Medulla oblongata (tissue), 1 donor: Measurements from ENCODE around the gene HAUS6.
"Not testable (repeated sequence)": the region's sequence is repeated elsewhere in the genome, so short reads cannot be mapped to it uniquely, and the experiment has no call there.

Source experiments
- DNase-seq: peaks from one replicate; pipeline ENCODE4 v3.0.0-alpha.2; 2015; ENCODE audit errors: extremely low spot score

Gene HAUS6, protein sequence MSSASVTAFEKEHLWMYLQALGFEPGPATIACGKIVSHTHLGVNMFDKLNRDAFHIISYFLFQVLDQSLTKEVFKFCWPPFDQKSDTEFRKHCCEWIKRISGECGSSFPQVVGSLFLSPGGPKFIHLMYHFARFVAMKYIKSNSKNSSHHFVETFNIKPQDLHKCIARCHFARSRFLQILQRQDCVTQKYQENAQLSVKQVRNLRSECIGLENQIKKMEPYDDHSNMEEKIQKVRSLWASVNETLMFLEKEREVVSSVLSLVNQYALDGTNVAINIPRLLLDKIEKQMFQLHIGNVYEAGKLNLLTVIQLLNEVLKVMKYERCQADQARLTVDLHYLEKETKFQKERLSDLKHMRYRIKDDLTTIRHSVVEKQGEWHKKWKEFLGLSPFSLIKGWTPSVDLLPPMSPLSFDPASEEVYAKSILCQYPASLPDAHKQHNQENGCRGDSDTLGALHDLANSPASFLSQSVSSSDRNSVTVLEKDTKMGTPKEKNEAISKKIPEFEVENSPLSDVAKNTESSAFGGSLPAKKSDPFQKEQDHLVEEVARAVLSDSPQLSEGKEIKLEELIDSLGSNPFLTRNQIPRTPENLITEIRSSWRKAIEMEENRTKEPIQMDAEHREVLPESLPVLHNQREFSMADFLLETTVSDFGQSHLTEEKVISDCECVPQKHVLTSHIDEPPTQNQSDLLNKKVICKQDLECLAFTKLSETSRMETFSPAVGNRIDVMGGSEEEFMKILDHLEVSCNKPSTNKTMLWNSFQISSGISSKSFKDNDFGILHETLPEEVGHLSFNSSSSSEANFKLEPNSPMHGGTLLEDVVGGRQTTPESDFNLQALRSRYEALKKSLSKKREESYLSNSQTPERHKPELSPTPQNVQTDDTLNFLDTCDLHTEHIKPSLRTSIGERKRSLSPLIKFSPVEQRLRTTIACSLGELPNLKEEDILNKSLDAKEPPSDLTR

DNA sequence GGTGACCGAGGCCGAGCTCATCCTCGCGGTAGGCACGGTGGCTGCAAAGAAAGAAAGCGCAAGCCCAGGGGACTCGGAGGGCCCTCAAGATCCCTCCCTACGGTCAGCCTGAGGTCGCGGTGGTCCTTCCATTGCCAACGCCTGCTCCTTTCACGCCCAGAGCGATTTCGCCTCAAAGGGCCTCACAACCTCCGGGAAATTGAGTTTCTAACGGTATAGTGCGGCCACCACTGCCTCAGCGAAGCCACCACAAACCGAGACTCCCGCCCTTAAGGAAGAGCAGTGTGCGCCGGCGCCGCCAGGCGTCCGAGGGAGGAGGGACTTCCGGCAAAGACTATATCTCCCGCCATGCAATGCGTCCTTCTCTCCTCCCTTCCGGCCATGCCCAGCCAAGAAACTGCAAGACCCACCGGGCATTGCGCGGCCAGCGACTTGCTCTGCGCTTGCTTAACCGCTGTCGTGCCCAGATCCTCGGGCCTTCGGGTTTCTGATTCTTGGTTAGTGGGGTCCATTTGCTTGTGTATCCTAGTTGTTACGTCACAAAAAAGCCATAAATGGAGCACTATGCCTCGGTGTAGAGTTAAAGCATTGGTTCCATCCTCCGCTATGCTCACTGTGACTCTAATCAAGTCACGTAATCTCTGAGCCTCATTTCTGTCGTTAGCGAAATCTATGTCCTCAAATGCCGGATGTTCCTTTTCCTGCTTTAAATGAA lies at the start of gene HAUS6:
HAUS6 (minus strand) TSS at position 274 of the 715 bp plus-strand sequence; CDS start at position 21, 253 bp downstream.
- DNase-seq = peak; percentile 98

DNA sequence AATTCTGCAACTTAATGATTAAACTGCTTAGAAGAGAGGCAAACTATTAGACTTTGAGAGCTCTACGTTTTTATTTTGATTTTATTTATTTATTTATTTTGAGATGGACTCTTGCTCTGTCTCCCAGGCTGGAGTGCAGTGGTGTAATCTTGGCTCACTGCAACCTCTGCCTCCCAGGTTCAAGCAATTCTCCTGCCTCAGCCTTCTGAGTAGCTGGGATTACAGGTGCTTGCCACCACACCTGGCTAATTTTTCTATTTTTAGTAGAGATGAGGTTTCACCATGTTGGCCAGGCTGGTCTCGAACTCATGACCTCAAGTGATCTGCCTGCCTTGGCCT lies 49.4 kb upstream of the HAUS6 start:
- not testable (repeated sequence) for DNase-seq

DNA sequence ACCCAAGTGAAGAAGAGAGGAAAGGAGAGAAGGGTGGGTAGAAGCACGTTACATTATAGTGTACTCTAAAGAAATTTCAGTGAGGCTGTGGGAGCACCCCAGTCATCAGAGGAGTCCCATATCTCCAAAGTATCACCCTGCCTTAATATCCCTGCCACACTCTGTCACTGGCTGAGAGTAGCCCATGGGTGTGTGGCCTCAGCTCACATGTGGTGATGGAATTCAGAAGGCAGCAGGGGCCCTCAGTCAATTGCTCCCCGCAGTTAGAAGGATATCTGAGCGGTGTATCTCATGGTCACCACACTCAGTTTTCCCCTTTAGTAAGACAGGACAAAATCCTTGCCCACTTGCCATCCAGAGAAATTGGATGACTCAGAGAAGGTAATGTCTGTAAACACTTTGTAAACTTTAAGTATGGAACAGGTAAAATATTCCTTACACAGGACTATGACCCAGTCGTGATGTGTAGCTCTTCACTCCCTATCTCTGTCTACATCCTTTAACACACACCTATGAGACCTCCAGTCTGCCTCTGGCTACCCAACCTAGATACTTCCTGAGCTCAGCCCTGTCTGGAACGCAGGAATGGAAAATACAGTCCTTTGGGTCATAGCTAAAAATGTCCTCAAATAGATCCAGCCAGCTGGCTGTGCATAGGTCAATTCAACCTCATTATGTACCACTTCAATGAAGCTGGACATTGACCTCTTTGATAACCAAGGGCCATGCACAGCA lies 48.9 kb upstream of the HAUS6 start:
- DNase-seq = no peak

DNA sequence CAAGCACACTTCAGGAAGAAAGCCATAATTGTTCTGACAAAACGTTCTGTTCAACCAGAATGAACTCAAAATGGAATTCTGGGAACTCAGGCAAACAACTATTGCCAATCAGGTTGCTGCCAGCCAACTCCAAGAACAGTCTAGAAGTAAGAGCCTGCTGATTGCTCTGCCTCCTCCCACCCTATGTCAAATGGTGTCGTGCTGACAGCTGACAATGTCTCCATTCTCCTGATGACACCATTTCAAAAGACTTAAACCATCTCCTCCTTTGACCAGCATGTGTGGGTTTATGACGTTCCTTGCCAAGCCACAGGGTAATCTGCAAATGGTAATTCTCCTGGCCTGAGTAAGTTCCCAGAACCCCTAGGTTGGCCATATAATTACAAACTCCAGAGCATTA lies 46.5 kb upstream of the HAUS6 start:
- DNase-seq = no peak

DNA sequence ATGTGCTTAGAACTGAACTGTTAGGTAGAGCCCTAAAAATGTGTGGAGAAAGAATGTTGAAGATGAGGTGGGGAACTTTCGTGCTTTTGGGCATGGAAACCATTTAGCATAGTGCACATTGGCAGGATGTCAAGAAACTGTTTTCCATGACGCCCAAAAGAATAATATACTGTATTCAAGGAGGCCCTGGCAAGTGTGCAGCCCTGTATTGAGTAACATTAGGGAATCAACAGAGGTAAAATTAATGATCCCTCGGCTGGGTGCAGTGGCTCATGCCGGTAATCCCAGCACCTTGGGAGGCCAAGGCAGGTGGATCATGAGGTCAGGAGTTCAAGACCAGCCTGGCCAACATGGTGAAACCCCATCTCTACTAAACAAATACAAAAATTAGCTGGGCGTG lies 45.5 kb upstream of the HAUS6 start:
- DNase-seq = no peak

DNA sequence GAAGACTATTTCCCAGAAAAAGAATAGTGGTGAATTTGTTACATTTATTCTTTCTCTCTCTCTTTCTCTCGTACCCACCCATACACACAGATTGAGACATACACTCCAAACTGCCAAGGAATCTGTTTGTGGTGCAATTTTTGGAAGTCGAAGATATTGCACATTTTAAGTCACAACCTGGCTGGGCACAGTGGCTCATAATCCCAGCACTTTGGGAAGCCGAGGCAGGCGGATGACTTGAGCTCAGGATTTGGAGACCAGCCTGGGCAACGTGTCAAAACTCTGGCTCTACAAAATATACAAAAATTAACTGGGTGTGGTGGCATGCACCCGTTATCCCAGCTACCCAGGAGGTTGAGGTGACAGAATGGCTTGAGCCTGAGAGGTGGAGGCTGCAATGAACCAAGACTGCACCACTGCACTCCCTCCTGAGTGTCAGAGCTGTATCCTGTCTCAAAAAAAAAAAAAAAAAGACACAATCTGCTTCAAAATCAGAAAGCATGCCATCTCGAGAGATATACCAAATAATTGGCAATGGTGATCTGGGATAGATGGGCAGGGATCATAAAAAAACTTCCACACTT lies 43.8 kb upstream of the HAUS6 start:
- no peak for DNase-seq

DNA sequence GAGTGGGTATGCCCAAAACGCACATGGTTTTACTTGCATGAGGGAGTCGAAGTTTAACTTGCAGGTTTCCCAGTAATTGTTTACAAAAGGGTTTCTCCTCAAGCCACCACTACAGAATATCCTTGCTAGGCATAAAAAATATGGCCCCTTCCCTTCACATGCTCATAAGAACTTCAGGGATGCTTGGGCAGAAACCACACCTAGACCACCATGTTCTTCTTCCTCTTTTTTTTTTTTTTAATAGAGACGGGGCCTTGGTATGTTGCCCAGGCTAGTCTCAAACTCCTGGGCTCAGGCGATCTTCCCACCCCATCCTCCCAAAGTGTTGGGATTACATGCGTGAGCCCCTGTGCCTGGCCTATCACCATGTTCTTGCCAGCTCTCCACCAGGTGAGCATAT lies 43.2 kb upstream of the HAUS6 start:
- no peak for DNase-seq

DNA sequence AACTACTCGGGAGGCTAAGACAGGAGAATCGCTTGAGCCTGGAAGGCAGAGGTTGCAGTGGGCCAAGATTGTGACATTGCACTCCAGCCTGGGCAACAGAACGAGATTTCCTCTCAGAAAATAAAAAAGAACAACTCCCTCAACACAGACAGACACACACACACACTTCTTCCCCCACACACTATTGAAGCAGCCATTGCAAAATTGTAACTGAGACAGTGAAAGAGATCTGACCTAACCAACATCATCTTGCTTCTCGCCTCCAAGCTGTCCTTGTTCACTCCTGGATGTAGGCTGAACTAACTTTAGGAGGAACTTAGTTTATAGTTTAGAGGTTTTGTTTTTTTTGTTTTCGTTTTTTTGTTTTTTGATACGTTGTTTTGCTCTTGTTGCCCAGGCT lies 37.6 kb upstream of the HAUS6 start:
- DNase-seq = no peak

DNA sequence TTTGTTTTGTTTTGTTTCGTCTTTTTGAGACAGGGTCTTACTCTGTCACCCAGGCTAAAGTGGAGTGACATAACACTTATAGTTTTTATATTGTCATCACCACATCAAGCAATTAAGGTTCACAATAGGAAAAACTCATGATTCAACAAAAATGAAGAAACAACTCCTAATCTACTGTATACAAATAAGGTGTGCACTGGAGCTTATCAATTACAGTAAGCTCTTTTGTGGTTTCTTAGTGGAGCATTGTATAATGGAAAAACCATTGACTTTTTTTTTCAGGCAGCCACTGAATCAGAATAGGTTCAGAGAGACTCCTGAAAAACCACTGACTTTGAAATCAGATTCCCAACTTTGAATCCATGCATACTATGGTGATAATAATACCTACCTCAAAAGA lies 35.4 kb upstream of the HAUS6 start:
- no peak for DNase-seq

DNA sequence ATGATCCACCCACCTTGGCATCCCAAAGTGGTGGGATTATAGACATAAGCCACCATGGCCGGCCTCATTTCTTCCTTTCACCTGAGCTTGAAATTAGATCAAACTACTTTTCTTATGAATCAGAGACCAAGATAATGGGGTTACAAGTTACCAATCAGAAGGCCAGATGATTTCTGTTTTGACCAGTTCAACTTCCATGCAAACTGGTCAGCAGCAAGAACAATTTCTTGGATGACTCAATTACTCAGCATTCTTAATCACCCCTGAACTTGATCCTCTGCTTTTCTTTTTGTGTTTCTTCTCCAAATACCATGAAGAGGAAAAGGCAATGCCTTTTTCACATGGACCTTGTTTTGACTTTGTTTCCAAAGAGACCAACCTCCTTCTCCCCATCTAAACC lies 34.6 kb upstream of the HAUS6 start:
- no peak for DNase-seq

DNA sequence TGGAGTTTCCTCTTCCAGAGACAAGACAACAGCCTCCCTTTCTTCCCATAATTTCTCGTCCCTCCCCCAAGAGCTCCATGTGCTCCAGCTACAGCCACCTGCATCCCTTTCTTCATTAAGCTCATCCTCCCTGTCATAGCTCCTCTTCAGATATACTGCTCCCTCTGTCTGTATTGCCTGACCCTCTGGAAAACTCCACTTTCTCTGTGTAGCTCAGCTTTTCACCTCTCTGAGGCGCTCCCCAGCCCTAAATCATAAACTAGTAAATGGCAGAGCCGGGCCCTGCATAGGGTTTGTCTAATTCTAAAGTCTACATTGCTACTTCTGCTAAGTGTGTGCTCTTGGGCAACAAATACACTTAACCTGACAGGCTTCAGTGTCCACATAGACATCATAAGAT lies 33.4 kb upstream of the HAUS6 start:
- DNase-seq = no peak

DNA sequence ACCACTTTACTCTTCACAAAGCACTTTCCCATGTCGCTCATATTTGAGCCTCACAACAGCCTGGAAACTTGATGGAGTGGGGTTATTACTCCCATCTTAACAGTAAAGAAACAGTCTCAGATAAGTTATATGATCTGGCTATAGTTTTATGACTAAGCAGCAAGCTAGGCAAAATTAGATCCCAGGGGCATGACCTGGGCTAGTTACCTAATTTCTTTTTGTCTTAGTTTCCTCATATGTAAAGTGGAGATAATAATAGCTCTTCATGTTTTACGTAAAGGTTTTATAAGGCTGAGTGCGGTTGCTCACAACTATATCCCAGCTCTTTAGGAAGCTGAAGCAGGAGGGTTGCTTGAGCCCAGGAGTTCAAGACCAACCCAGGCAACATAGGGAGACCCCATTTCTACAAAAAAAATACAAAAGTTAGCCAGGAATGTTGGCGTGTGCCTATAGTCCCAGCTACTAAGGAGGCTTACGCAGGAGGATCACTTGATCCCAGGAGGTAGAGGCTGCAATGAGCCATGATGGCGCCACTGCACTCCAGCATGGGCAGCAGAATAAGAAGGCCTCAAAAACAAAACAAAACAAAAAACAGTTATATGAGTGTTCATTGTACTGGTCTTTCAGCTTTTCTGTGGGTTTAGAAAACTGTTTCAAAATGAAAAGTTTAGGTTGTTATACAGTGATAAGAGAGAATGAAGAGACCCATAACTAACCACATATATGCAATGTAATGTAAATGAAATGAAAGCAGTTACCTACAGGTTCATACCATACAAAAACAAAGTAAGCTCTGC lies 31.0 kb upstream of the HAUS6 start:
- DNase-seq = no peak

DNA sequence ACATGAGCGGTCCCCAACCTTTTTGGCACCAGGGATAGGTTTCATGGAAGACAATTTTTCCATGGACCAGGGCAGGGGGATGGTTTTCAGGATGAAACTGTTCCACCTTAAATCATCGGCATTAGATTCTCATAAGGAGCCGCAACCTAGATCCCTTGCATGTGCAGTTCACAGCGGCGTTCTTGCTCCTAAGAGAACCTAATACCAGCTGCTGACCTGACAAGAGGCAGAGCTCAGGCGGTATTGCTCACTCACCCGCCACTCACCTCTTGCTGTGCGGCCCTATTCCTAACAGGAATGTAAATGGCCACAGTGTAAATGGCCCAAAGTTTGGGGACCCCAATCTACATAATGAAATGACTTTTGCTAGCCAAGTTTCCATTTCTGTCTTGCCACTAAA lies 27.7 kb upstream of the HAUS6 start:
- DNase-seq = no peak

DNA sequence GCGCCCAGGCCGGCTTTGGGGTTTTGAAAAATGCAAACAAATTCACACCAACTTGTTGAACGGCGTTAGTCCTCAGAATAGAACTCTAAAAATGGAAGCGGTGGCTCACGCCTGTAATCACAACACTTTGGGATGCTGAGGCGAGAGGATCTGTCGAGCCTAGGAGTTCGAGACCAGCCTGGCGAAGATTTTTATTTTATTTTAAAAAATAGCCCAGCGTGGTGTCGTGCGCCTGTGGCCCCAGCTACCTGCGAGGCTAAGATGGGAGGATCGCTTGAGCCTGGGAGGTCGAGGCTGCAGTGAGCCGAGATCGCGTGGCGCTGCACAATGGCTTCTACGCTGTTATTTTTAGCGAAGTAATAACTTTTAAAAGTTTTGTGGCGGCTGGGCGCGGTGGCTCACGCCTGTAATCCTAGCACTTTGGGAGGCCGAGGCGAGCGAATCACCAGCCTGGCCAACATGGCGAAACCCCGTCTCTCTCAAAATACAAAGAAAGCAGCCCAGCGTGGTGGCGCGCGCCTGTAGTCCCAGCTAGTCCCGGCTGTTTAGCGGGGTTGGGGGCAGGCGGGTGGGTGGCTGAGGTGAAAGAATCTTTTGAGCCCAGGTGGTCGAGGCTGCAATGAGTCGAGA lies 25.3 kb upstream of the HAUS6 start:
- peak; percentile 37 for DNase-seq

DNA sequence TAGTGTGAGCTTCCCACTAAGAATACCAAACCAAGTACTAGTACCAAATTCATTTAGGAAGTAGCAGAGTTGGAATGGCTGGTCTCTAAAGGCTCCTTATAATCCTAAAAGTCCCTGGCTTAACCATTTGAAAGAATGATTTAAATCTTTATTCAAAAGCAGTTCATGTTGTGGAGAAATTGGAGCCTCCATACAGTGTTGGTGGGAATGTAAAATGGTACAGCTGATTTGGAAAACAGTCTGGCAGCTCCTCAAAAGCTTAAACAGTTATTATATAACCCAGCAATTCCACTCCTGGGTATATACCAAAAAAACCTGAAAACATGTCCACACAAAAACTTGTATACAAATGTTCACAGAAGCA lies 21.7 kb upstream of the HAUS6 start:
- DNase-seq = no peak

DNA sequence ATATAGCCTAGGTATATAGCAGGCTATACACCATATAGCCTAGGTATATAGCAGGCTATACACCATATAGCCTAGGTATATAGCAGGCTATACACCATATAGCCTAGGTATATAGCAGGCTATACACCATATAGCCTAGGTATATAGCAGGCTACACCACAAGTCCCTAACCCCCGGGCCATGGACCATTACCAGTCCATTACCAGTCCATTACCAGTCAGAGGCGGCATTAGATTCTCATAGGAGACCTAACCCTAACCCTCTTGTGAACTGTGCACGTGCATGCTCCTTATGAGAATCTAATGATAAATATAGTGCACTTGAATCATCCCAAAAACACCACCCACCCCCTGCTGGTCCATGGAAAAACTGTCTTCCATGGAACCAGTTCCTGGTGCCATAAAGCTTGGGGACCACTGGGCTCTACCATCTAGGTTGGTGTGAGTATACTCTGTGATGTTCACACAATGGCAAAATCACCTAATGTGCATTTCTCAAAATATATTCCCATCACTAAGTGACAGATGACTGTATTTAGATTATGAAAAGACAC lies 19.9 kb upstream of the HAUS6 start:
- no peak for DNase-seq

DNA sequence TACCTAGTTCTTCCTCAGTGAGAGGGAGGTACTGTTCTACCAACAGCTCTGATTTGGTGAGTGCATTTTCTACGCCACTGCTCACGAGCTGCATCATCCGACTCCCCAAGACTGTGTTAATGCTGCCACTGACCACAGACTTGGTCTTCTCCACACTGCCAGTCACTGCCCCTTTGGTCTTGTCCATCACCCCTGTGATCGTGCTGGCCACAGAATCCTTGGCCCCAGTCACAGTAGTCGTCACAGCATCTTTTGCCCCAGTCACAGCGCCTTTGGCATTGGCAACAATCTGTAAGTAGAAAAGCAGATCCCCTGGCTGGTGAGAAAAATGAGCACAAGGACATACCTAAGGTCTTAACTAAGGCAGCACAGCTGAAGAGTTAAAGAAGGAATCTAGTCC lies 18.2 kb upstream of the HAUS6 start:
- DNase-seq = no peak

DNA sequence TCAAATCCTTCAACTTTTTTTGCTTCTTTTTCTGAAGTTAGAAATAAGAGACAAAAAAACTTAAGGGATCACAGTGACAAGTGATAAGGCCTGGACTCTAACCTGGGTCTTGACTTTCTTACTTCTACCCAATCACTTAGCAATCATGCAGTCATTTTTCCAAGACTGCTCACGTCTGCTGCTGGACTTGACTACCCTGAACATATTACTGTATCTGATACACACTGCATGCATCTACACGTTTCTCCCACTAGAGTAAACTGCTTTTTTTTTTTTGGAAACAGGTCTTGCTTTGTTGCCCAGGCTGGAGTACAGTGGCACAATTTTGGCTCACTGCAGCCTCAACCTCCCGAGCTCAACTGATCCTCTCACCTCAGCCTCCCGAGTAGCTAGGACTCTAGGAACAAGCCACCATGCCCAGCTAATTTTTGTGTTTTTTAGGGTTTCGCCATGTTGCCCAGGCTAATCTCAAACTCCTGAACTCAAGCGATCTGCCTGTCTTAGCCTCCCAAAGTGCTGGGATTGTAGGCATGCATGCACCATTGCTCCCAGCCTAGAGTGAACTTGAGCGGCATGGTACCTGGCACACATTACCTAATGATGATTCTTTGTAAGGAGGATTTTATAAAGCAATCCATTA lies 17.2 kb upstream of the HAUS6 start:
- DNase-seq = no peak

DNA sequence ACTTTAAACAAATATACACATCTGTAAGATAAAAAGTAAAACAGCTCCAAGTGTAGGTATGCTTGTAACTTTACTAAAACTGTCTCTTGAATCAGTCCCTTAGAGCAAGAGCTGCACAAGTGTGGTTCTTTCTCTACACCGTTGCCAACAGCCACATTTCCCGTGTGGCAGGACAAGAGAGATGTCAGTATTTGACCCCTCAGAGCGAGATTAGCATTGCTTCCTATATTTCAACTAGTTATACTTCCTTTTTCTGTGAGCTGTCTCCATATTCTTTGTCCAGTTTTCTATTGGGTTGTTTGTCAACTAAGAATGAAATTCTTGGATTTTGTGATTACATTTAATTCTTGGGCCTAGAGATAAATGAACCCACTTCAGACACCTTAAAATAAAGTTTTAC lies 16.5 kb upstream of the HAUS6 start:
- DNase-seq = no peak
